Measurements from ENCODE around the gene IFT25. TPM values are rescaled to one million over a fixed set of nuclear protein-coding genes. Genes with fewer than 3 reads are reported as not detected.

Gene IFT25
- total and polyA plus RNA-seq, 2 of the 13 experiments (the other 11 are each of a cell fraction or from before 2014, with no cell fraction given), result 19.7 to 48.0 TPM

DNA sequence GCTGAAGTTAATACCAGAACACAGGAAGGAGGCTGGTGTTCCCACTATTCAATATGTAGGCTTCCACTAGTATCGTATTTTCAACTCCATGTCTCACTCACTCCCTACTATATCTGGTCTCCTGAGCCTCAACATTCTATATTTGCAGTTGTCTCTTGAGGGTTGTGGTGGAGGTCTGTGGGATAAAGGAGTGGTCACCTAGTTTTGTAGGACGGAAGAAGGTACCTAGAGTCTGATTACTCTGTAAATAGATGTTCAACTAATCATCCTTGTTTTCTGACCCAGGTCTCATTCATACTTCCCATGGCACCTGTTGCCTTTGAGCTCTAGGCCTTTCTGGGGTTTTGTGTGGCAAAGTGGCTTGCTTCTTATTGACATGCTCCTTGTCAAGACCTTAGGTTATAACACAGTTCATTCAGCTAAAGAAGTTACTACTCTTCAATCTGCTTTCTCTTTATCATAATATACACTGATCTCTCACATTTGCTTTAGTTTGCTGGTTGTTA is 18.1 kb downstream of the IFT25 start (continued):
- TF ChIP-seq, protein P1, sequence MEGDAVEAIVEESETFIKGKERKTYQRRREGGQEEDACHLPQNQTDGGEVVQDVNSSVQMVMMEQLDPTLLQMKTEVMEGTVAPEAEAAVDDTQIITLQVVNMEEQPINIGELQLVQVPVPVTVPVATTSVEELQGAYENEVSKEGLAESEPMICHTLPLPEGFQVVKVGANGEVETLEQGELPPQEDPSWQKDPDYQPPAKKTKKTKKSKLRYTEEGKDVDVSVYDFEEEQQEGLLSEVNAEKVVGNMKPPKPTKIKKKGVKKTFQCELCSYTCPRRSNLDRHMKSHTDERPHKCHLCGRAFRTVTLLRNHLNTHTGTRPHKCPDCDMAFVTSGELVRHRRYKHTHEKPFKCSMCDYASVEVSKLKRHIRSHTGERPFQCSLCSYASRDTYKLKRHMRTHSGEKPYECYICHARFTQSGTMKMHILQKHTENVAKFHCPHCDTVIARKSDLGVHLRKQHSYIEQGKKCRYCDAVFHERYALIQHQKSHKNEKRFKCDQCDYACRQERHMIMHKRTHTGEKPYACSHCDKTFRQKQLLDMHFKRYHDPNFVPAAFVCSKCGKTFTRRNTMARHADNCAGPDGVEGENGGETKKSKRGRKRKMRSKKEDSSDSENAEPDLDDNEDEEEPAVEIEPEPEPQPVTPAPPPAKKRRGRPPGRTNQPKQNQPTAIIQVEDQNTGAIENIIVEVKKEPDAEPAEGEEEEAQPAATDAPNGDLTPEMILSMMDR (CRISPR knock-in tag; IDR thresholded peaks at IDR 0.05), result no peak
- TF ChIP-seq, protein P2, sequence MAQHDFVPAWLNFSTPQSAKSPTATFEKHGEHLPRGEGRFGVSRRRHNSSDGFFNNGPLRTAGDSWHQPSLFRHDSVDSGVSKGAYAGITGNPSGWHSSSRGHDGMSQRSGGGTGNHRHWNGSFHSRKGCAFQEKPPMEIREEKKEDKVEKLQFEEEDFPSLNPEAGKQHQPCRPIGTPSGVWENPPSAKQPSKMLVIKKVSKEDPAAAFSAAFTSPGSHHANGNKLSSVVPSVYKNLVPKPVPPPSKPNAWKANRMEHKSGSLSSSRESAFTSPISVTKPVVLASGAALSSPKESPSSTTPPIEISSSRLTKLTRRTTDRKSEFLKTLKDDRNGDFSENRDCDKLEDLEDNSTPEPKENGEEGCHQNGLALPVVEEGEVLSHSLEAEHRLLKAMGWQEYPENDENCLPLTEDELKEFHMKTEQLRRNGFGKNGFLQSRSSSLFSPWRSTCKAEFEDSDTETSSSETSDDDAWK (CRISPR knock-in tag; IDR thresholded peaks at IDR 0.05), result no peak
- TF ChIP-seq ZNF367 (CRISPR knock-in tag; IDR thresholded peaks at IDR 0.05; ENCODE audit: borderline replicate concordance) (no peak), REXO4 (CRISPR knock-in tag; IDR thresholded peaks at IDR 0.05; ENCODE audit: borderline replicate concordance) (no peak), ZNF749 (CRISPR knock-in tag; IDR thresholded peaks at IDR 0.05; ENCODE audit: borderline replicate concordance) (no peak), ZNF17 (CRISPR knock-in tag; IDR thresholded peaks at IDR 0.05) (no peak), RFXANK (CRISPR knock-in tag; IDR thresholded peaks at IDR 0.05) (no peak)
- TF ChIP-seq, protein P3, sequence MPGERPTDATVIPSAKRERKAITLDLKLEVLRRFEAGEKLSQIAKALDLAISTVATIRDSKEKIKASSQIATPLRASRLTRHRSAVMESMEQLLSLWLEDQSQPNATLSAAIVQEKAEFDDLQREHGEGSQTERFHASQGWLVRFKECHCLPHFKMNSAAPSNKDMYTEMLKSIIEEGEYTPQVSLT (CRISPR knock-in tag; IDR thresholded peaks at IDR 0.05; ENCODE audit: borderline replicate concordance, low read depth), result no peak
- TF ChIP-seq, protein P4, sequence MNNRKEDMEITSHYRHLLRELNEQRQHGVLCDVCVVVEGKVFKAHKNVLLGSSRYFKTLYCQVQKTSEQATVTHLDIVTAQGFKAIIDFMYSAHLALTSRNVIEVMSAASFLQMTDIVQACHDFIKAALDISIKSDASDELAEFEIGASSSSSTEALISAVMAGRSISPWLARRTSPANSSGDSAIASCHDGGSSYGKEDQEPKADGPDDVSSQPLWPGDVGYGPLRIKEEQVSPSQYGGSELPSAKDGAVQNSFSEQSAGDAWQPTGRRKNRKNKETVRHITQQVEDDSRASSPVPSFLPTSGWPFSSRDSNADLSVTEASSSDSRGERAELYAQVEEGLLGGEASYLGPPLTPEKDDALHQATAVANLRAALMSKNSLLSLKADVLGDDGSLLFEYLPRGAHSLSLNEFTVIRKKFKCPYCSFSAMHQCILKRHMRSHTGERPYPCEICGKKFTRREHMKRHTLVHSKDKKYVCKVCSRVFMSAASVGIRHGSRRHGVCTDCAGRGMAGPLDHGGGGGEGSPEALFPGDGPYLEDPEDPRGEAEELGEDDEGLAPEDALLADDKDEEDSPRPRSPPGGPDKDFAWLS (CRISPR knock-in tag; IDR thresholded peaks at IDR 0.05; ENCODE audit: borderline replicate concordance), result no peak

Data from HepG2 (cell line).